Activated T-cell treated with anti-CD3 and anti-CD28 coated beads, Interleukin-2, amount 50 U/mL, for 24 hours (primary cell): ENCODE data around the gene RSRC1.
"Not testable (repeated sequence)": the region's sequence is repeated elsewhere in the genome, so short reads cannot be mapped to it uniquely, and the experiment has no call there.

Experiments used
- DNase-seq: peaks from one replicate; pipeline ENCODE4 v3.0.0-alpha.2; 2020
- H3K27ac Mint-ChIP-seq: 2 replicates; pipeline ENCODE4 v1.8.0; 2020; ENCODE audit warnings: mild to moderate bottlenecking, mixed read lengths
- H3K27me3 Mint-ChIP-seq: 2 replicates; pipeline ENCODE4 v1.8.0; 2020; ENCODE audit warnings: mixed read lengths
- H3K36me3 Mint-ChIP-seq: 2 replicates; pipeline ENCODE4 v1.8.0; 2020; ENCODE audit warnings: low read depth, mixed read lengths
- H3K4me1 Mint-ChIP-seq: 2 replicates; pipeline ENCODE4 v1.8.0; 2020; ENCODE audit warnings: low read depth, mixed read lengths
- H3K4me3 Mint-ChIP-seq: 2 replicates; pipeline ENCODE4 v1.8.0; 2020; ENCODE audit warnings: mild to moderate bottlenecking, moderate library complexity, mixed read lengths
- H3K9me3 Mint-ChIP-seq: 2 replicates; pipeline ENCODE4 v1.8.0; 2020; ENCODE audit warnings: mixed read lengths

The RSRC1 gene

GRCh38 chr3:158470944-158471638 is 361.2 kb downstream of the RSRC1 start:
- DNase-seq = no peak

DNA sequence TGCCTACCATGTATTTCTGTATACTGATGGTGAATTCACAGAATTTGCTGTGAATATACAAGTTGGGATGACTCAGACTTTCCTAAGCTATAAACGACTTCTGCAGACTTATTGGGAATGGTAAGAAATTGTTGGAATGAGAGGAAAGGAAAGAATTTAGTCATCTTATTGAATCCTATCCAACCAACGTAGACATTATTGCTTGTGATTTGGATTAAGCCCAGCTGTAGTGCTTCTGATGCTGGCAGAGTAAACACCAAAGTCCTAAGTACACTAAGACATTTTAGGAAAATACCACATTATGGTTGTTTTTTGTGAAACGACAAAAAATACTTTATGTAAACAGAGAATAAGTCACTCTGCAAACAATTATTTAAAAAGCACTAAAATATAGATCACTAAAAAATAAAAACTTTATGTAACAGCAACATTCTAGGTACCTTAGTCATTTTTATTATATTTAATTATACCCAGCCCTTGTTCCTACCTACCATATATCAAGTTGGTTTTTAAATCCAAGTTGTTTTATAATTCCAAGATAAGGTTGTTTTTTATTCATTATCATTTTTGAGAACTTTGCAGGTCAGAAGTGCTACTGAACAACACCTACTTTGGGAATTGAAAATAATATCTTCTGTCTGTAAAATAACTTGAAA is 361.9 kb downstream of the RSRC1 start:
- no peak overlapping the region for H3K27ac Mint-ChIP-seq

More at GRCh38 chr3:158470944-158471638, 361.2 kb downstream of the RSRC1 start:
- Mint-ChIP-seq H3K36me3 (peaks cover 18% of the 10 kb centered on the region), H3K27ac (no peak overlapping the region), H3K4me3 (no peak overlapping the region), H3K4me1 (no peaks in the 10 kb centered on the region), H3K27me3 (no peaks in the 10 kb centered on the region), H3K9me3 (peaks cover 3% of the 10 kb centered on the region)

DNA sequence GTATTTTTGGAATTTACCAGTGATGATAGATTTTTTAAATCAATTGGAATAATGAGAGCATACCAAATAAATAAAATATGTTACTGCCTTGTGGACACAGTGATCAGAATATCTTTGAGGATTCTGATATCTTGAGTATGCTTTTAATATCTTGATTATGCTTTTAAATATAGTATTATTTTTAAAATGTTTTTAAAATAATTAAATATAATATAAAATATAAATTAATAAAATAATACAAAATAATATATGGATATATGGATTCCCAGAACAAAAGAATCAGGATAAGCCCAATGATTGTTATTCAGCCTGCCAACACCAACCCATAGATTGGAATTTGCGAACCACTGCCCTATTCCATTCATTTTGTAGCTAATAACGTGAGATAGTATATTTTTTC is 369.2 kb downstream of the RSRC1 start:
- Mint-ChIP-seq H3K4me1 (no peaks in the 10 kb centered on the region), H3K9me3 (no peaks in the 10 kb centered on the region), H3K4me3 (no peak overlapping the region), H3K36me3 (peaks cover 2% of the 10 kb centered on the region), H3K27ac (no peak overlapping the region), H3K27me3 (no peaks in the 10 kb centered on the region)
- DNase-seq = no peak

More for the DNA sequence above, 361.9 kb downstream of the RSRC1 start:
- H3K9me3 Mint-ChIP-seq = peaks cover 3% of the 10 kb centered on the region
- no peak for DNase-seq
- peaks cover 18% of the 10 kb centered on the region for H3K36me3 Mint-ChIP-seq
- no peak overlapping the region for H3K4me3 Mint-ChIP-seq
- no peaks in the 10 kb centered on the region for H3K4me1 Mint-ChIP-seq
- H3K27me3 Mint-ChIP-seq = no peaks in the 10 kb centered on the region

GRCh38 chr3:158483701-158484235 is 373.9 kb downstream of the RSRC1 start:
- DNase-seq = no peak
- Mint-ChIP-seq H3K36me3 (no peaks in the 10 kb centered on the region), H3K4me1 (no peaks in the 10 kb centered on the region), H3K4me3 (no peak overlapping the region), H3K27ac (no peak overlapping the region), H3K27me3 (no peaks in the 10 kb centered on the region), H3K9me3 (no peaks in the 10 kb centered on the region)

DNA sequence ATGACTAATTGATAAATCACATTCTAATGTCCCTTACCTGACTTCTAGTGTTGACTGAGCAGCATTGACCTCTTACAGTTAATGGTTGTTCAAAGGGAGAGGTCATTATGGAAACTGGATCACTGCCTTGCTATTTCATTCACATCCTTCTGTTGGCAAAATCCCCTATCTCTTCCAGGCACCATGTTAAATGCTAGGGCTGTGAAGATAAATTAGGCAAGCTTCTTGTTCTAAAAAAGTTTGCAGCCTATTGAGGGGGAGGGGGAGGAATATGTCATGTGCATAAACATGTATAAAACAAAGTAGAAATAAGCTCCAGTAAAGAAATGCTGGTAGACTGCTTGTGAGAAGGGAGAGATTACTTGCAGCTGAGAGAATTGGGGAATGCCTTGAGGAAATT is 376.3 kb downstream of the RSRC1 start:
- H3K36me3 Mint-ChIP-seq = no peaks in the 10 kb centered on the region
- no peak for DNase-seq
- H3K27ac Mint-ChIP-seq = no peak overlapping the region
- no peak overlapping the region for H3K4me3 Mint-ChIP-seq
- no peaks in the 10 kb centered on the region for H3K4me1 Mint-ChIP-seq
- no peaks in the 10 kb centered on the region for H3K27me3 Mint-ChIP-seq
- H3K9me3 Mint-ChIP-seq = peaks cover 1% of the 10 kb centered on the region

DNA sequence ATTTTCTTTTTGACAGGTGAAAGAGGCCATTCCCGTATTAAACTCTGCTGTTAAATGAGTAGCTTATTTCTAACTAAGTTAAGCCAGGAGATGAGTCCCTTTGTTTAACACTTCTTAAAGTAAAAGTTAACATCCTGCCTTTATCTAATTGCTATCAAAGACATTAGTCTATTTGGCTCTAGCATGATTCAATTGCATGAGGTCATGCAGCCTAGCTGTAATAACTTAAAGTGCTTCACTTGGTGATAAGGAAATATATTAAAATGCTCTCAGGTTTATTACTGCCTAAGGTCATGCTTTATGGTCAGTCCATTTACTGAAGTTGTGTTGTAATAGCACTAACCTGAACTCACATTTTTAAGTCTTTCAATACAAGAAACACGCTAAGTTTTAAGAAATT is 378.8 kb downstream of the RSRC1 start:
- H3K9me3 Mint-ChIP-seq = peaks cover 2% of the 10 kb centered on the region
- H3K36me3 Mint-ChIP-seq = peaks cover 2% of the 10 kb centered on the region
- no peak overlapping the region for H3K4me3 Mint-ChIP-seq
- H3K27ac Mint-ChIP-seq = no peak overlapping the region
- H3K27me3 Mint-ChIP-seq = no peaks in the 10 kb centered on the region
- H3K4me1 Mint-ChIP-seq = no peaks in the 10 kb centered on the region
- DNase-seq = no peak

DNA sequence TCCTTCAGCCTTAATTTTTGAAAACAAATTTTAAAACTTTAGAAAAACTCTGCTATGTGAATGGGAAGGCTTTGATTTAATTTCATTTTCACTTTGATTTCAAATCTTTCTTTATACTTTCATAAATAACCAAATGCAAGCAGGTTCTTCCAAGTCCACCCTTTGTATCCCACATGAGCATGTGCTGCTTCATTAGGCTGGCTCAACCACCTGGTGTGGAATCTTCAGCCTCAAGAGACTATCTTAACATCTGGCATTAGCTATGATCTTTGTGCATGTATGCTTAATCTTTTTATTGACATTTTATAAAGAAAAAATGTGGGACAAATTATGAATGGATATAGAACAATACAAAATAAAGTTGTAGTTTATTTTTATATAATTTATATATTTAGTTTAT is 379.3 kb downstream of the RSRC1 start:
- H3K36me3 Mint-ChIP-seq = peaks cover 2% of the 10 kb centered on the region
- no peak overlapping the region for H3K27ac Mint-ChIP-seq
- H3K4me1 Mint-ChIP-seq = no peaks in the 10 kb centered on the region
- no peak for DNase-seq
- peaks cover 2% of the 10 kb centered on the region for H3K9me3 Mint-ChIP-seq
- no peak overlapping the region for H3K4me3 Mint-ChIP-seq
- no peaks in the 10 kb centered on the region for H3K27me3 Mint-ChIP-seq

- peaks cover 8% of the 10 kb centered on the region for H3K36me3 Mint-ChIP-seq
- no peak overlapping the region for H3K4me3 Mint-ChIP-seq
- H3K27ac Mint-ChIP-seq = no peak overlapping the region
- no peak for DNase-seq
- H3K27me3 Mint-ChIP-seq = no peaks in the 10 kb centered on the region
- no peaks in the 10 kb centered on the region for H3K4me1 Mint-ChIP-seq
- H3K9me3 Mint-ChIP-seq = peaks cover 2% of the 10 kb centered on the region
Observed at GRCh38 chr3:158491968-158492367, 382.1 kb downstream of the RSRC1 start.

DNA sequence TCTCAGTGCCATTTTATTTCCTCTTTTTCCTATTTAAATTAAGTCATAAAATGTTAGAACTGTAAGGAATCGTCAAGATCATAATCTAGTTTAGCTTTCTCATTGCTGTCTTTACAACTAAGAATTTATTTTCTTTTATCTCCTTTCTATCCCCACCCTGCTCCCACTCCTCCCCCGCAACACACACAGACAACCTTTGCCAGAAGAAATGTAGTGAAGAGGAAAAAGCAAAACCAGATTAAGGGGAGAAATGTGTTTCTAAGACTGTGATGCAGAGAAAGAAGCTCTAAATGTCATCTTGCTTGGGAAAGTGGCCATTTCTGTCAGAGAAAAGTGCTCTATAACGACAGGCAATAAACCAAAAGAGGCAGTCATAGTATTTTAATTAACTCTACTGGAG is 382.8 kb downstream of the RSRC1 start:
- no peak overlapping the region for H3K27ac Mint-ChIP-seq
- no peaks in the 10 kb centered on the region for H3K4me1 Mint-ChIP-seq
- peaks cover 4% of the 10 kb centered on the region for H3K9me3 Mint-ChIP-seq
- no peak for DNase-seq
- H3K27me3 Mint-ChIP-seq = no peaks in the 10 kb centered on the region
- no peak overlapping the region for H3K4me3 Mint-ChIP-seq
- peaks cover 10% of the 10 kb centered on the region for H3K36me3 Mint-ChIP-seq

DNA sequence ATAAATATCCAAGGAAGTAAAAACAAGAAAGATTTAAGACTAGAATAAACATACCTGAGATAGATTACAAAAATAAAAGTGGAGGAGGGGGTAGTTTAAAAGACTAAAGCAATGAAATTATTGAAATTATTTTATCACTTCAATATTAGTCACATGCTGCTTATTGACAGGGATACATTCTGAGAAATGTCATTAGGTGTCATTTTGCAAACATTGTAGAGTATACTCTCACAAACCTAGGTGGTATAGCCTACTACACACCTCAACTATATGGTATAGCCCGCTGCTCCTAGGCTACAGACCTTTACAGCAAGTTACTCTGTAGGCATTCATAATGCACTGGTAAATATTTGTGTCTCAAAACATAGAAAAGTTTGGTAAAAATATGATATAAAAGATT is 384.0 kb downstream of the RSRC1 start:
- Mint-ChIP-seq H3K27ac (no peak overlapping the region), H3K9me3 (peaks cover 17% of the 10 kb centered on the region), H3K4me3 (no peak overlapping the region), H3K36me3 (peaks cover 23% of the 10 kb centered on the region), H3K27me3 (no peaks in the 10 kb centered on the region), H3K4me1 (no peaks in the 10 kb centered on the region)
- DNase-seq = no peak

- peaks cover 17% of the 10 kb centered on the region for H3K9me3 Mint-ChIP-seq
Observed at GRCh38 chr3:158494673-158495072, 384.8 kb downstream of the RSRC1 start.

GRCh38 chr3:158495398-158495902 is 385.6 kb downstream of the RSRC1 start:
- H3K4me1 Mint-ChIP-seq, H3K27me3 Mint-ChIP-seq, H3K4me3 Mint-ChIP-seq, H3K27ac Mint-ChIP-seq, DNase-seq: not testable (repeated sequence)
- Mint-ChIP-seq H3K36me3 (peaks cover 31% of the 10 kb centered on the region), H3K9me3 (peaks cover 24% of the 10 kb centered on the region)

More at GRCh38 chr3:158494673-158495072, 384.8 kb downstream of the RSRC1 start:
- H3K4me3 Mint-ChIP-seq = no peak overlapping the region
- DNase-seq = no peak
- no peaks in the 10 kb centered on the region for H3K4me1 Mint-ChIP-seq
- H3K27ac Mint-ChIP-seq = no peak overlapping the region
- peaks cover 23% of the 10 kb centered on the region for H3K36me3 Mint-ChIP-seq
- H3K27me3 Mint-ChIP-seq = no peaks in the 10 kb centered on the region

GRCh38 chr3:158505117-158505516 is 395.2 kb downstream of the RSRC1 start:
- peaks cover 20% of the 10 kb centered on the region for H3K9me3 Mint-ChIP-seq
- H3K4me1 Mint-ChIP-seq = no peaks in the 10 kb centered on the region
- DNase-seq = no peak
- H3K27ac Mint-ChIP-seq = no peak overlapping the region
- H3K36me3 Mint-ChIP-seq = peaks cover 11% of the 10 kb centered on the region
- H3K27me3 Mint-ChIP-seq = no peaks in the 10 kb centered on the region
- H3K4me3 Mint-ChIP-seq = no peak overlapping the region

- H3K4me3 Mint-ChIP-seq = no peak overlapping the region
- peaks cover 7% of the 10 kb centered on the region for H3K36me3 Mint-ChIP-seq
- H3K27me3 Mint-ChIP-seq = no peaks in the 10 kb centered on the region
- no peak for DNase-seq
- H3K4me1 Mint-ChIP-seq = no peaks in the 10 kb centered on the region
- no peak overlapping the region for H3K27ac Mint-ChIP-seq
- peaks cover 15% of the 10 kb centered on the region for H3K9me3 Mint-ChIP-seq
Observed at GRCh38 chr3:158506456-158506855, 396.6 kb downstream of the RSRC1 start.

GRCh38 chr3:158508481-158508880 is 398.6 kb downstream of the RSRC1 start:
- Mint-ChIP-seq H3K9me3 (peaks cover 15% of the 10 kb centered on the region), H3K36me3 (peaks cover 9% of the 10 kb centered on the region), H3K27me3 (no peaks in the 10 kb centered on the region), H3K4me1 (no peaks in the 10 kb centered on the region), H3K4me3 (no peak overlapping the region), H3K27ac (no peak overlapping the region)
- DNase-seq = no peak
